KOPT-K1 (cell line): Measurements from ENCODE around the gene SMIM35.
"Not testable (repeated sequence)": the region's sequence is repeated elsewhere in the genome, so short reads cannot be mapped to it uniquely, and the experiment has no call there.

ENCODE experiments used
- H3K27ac ChIP-seq: fragments of 200-600 bp; sonication (generic); 2 replicates; pipeline ENCODE4 v1.5.1; 2016; ENCODE audit warnings: antibody characterized with exemption, mild to moderate bottlenecking, low read depth, low read length; ENCODE audit not compliant: poor library complexity, severe bottlenecking
- H3K36me3 ChIP-seq: fragments of 200-600 bp; sonication (generic); 2 replicates; pipeline ENCODE4 v1.5.1; 2017; ENCODE audit warnings: antibody characterized with exemption, mild to moderate bottlenecking, low read length, moderate library complexity; ENCODE audit not compliant: insufficient read depth
- H3K9me3 ChIP-seq: fragments of 200-600 bp; sonication (generic); 2 replicates; pipeline ENCODE4 v1.5.1; 2017; ENCODE audit warnings: antibody characterized with exemption, low read length, mild to moderate bottlenecking; ENCODE audit not compliant: insufficient read depth, poor library complexity, severe bottlenecking

Gene SMIM35

GRCh38 chr11:118074785-118075184 is 12.0 kb downstream of the SMIM35 start:
- Histone ChIP-seq H3K9me3 (no peaks in the 10 kb centered on the region), H3K27ac (no peak overlapping the region), H3K36me3 (no peaks in the 10 kb centered on the region)

- no peaks in the 10 kb centered on the region for H3K9me3 ChIP-seq
- no peak overlapping the region for H3K27ac ChIP-seq
- no peaks in the 10 kb centered on the region for H3K36me3 ChIP-seq
Observed at GRCh38 chr11:118074091-118074685, 12.6 kb downstream of the SMIM35 start.

- H3K9me3 ChIP-seq: no peaks in the 10 kb centered on the region
- H3K36me3 ChIP-seq: no peaks in the 10 kb centered on the region
- no peak overlapping the region for H3K27ac ChIP-seq
Observed at GRCh38 chr11:118073554-118073953, 13.2 kb downstream of the SMIM35 start.

GRCh38 chr11:118071416-118072030 is 15.2 kb downstream of the SMIM35 start:
- H3K9me3 ChIP-seq: no peaks in the 10 kb centered on the region

GRCh38 chr11:118068945-118069612 is 17.7 kb downstream of the SMIM35 start:
- Histone ChIP-seq H3K27ac (no peak overlapping the region), H3K36me3 (no peaks in the 10 kb centered on the region), H3K9me3 (no peaks in the 10 kb centered on the region)

More at GRCh38 chr11:118071416-118072030, 15.2 kb downstream of the SMIM35 start:
- H3K36me3 ChIP-seq: no peaks in the 10 kb centered on the region
- H3K27ac ChIP-seq: no peak overlapping the region

GRCh38 chr11:118068206-118068944 is 18.4 kb downstream of the SMIM35 start:
- Histone ChIP-seq H3K9me3 (no peaks in the 10 kb centered on the region), H3K27ac (no peak overlapping the region), H3K36me3 (no peaks in the 10 kb centered on the region)

- H3K9me3 ChIP-seq: no peaks in the 10 kb centered on the region
- no peak overlapping the region for H3K27ac ChIP-seq
- no peaks in the 10 kb centered on the region for H3K36me3 ChIP-seq
Observed at GRCh38 chr11:118067006-118067405, 19.8 kb downstream of the SMIM35 start.

GRCh38 chr11:118065384-118065783 is 21.4 kb downstream of the SMIM35 start:
- Histone ChIP-seq H3K27ac (no peak overlapping the region), H3K36me3 (no peaks in the 10 kb centered on the region), H3K9me3 (no peaks in the 10 kb centered on the region)

- Histone ChIP-seq H3K9me3 (no peaks in the 10 kb centered on the region), H3K36me3 (no peaks in the 10 kb centered on the region), H3K27ac (no peak overlapping the region)
Observed at GRCh38 chr11:118064956-118065355, 21.8 kb downstream of the SMIM35 start.

- not testable (repeated sequence) for H3K9me3 ChIP-seq, H3K36me3 ChIP-seq, H3K27ac ChIP-seq
Observed at GRCh38 chr11:118062631-118063030, 24.1 kb downstream of the SMIM35 start.

- not testable (repeated sequence) for H3K9me3 ChIP-seq, H3K27ac ChIP-seq, H3K36me3 ChIP-seq
Observed at GRCh38 chr11:118062181-118062580, 24.6 kb downstream of the SMIM35 start.

GRCh38 chr11:118061586-118062125 is 25.1 kb downstream of the SMIM35 start:
- H3K27ac ChIP-seq: no peak overlapping the region
- H3K9me3 ChIP-seq: no peaks in the 10 kb centered on the region
- H3K36me3 ChIP-seq: no peaks in the 10 kb centered on the region

GRCh38 chr11:118060869-118061268 is 25.9 kb downstream of the SMIM35 start:
- no peaks in the 10 kb centered on the region for H3K36me3 ChIP-seq

GRCh38 chr11:118060081-118060661 is 26.6 kb downstream of the SMIM35 start:
- Histone ChIP-seq H3K36me3 (no peaks in the 10 kb centered on the region), H3K9me3 (no peaks in the 10 kb centered on the region), H3K27ac (no peak overlapping the region)

More at GRCh38 chr11:118060869-118061268, 25.9 kb downstream of the SMIM35 start:
- Histone ChIP-seq H3K27ac (no peak overlapping the region), H3K9me3 (no peaks in the 10 kb centered on the region)
